NB4 (cell line): ENCODE data around the gene ZSWIM3.

ENCODE experiments used
- MAX ChIP-seq: IDR thresholded peaks from 2 replicates; pipeline ENCODE4 v1.6.1; 2011; ENCODE audit warnings: low read depth, low read length
- MYC ChIP-seq: IDR thresholded peaks from 2 replicates; pipeline ENCODE4 v1.6.1; 2011; ENCODE audit warnings: low read depth, low read length
- POLR2A ChIP-seq: IDR thresholded peaks from 2 replicates; pipeline ENCODE4 v1.6.1; 2011; ENCODE audit warnings: mild to moderate bottlenecking; ENCODE audit not compliant: insufficient read length; ENCODE audit errors: extremely low read depth
- TF ChIP-seq, protein P1 (sequence below): IDR thresholded peaks from one replicate; pipeline ENCODE4 v1.5.1; 2012; ENCODE audit warnings: low read depth, low read length

- TF ChIP-seq, protein P1, sequence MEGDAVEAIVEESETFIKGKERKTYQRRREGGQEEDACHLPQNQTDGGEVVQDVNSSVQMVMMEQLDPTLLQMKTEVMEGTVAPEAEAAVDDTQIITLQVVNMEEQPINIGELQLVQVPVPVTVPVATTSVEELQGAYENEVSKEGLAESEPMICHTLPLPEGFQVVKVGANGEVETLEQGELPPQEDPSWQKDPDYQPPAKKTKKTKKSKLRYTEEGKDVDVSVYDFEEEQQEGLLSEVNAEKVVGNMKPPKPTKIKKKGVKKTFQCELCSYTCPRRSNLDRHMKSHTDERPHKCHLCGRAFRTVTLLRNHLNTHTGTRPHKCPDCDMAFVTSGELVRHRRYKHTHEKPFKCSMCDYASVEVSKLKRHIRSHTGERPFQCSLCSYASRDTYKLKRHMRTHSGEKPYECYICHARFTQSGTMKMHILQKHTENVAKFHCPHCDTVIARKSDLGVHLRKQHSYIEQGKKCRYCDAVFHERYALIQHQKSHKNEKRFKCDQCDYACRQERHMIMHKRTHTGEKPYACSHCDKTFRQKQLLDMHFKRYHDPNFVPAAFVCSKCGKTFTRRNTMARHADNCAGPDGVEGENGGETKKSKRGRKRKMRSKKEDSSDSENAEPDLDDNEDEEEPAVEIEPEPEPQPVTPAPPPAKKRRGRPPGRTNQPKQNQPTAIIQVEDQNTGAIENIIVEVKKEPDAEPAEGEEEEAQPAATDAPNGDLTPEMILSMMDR, result no peak
- TF ChIP-seq MAX, result no peak
- no peak for TF ChIP-seq POLR2A
- no peak for TF ChIP-seq MYC
Observed at GRCh38 chr20:45851501-45851900, 5.9 kb upstream of the ZSWIM3 start.
